Measurements from ENCODE around the gene TRIM45.

- TF ChIP-seq EZH2 (IDR thresholded peaks at IDR 0.05), result no peak
- TF ChIP-seq CTCF (IDR thresholded peaks at IDR 0.05), result no peak
These were observed 3.9 kb downstream of the TRIM45 start for GRCh38 chr1:117117697-117118096.

Measured in neural progenitor cell (in vitro differentiated cells).